GM12878 (cell line): Measurements from ENCODE around the gene ST3GAL5. TPM values are rescaled to one million over a fixed set of nuclear protein-coding genes. Genes with fewer than 3 reads are reported as not detected.

Experiments used
- ATAC-seq: fragments of 200-7000 bp; cut with Tn5 transposase; 3 replicates; pipeline ENCODE4 v1.9.1; 2020; ENCODE audit warnings: mild to moderate bottlenecking, moderate library complexity
- BruUV-seq: library from RNA; stranded (reverse); fragments of 400-500 nt; replicated peaks from 2 replicates; lab custom pipeline; 2021; lab: Mats Ljungman, UMichigan
- CTCF ChIA-PET: fragments of 300-600 bp; sonication (Branson Sonifier 250); formaldehyde crosslinking; extraction: SDS; loops from one replicate; lab custom pipeline; 2021; ENCODE audit warnings: inconsistent platforms; lab: Yijun Ruan, JAX
- POLR2A ChIA-PET: fragments of 350-600 bp; formaldehyde crosslinking; extraction: SDS; loops from one replicate; lab custom pipeline; 2021; ENCODE audit warnings: inconsistent platforms; lab: Charles Lee
- RAD21 ChIA-PET: fragments of 300-600 bp; sonication (Branson Sonifier 250); formaldehyde crosslinking; loops from one replicate; lab custom pipeline; 2023; ENCODE audit warnings: antibody characterized with exemption; ENCODE audit not compliant: unreplicated experiment; lab: Charles Lee
- SMC1A ChIA-PET: fragments of 300-600 bp; sonication (Branson Sonifier 250); formaldehyde crosslinking; loops from one replicate; lab custom pipeline; 2023; ENCODE audit not compliant: unreplicated experiment, uncharacterized antibody; lab: Charles Lee
- DNase-seq: peaks from one replicate; pipeline ENCODE4 v3.0.0-alpha.2; 2011; ENCODE audit warnings: low read depth, low spot score
- FAIRE-seq: peaks from 3 replicates; lab custom pipeline; 2011; peaks lifted over from hg19 to GRCh38; lab: Jason Lieb, UNC
- H2AFZ ChIP-seq: 2 replicates; pipeline ENCODE4 v1.6.0; 2011; ENCODE audit warnings: low read depth, low read length, control low read depth; ENCODE audit not compliant: control insufficient read depth
- H3K27ac ChIP-seq: 2 replicates; pipeline ENCODE4 v1.5.1; 2011; ENCODE audit warnings: control low read depth; ENCODE audit not compliant: control insufficient read depth, insufficient read depth
- H3K27me3 ChIP-seq, 2 experiments: replicated peaks in 1 of 2; 2 replicates each; pipeline versions ENCODE4 v1.6.0 to v1.6.1; 2011; ENCODE audit warnings: low read length in 1 of 2; ENCODE audit not compliant: control insufficient read depth in 2 of 2, insufficient read depth in 2 of 2
- H3K36me3 ChIP-seq, 2 experiments: 2 replicates each; pipeline ENCODE4 v1.5.1; 2011; ENCODE audit warnings: low read length in 1 of 2; ENCODE audit not compliant: control insufficient read depth in 2 of 2, insufficient read depth in 2 of 2
- H3K4me1 ChIP-seq: 2 replicates; pipeline ENCODE4 v1.6.1; 2011; ENCODE audit warnings: mild to moderate bottlenecking, low read length, moderate library complexity, mixed read lengths; ENCODE audit not compliant: control insufficient read depth, insufficient read depth
- H3K4me2 ChIP-seq: 2 replicates; pipeline ENCODE4 v1.6.0; 2011; ENCODE audit warnings: control low read depth; ENCODE audit not compliant: control insufficient read depth, insufficient read depth
- H3K4me3 ChIP-seq: fragments of 200-600 bp; sonication (generic); 2 replicates; pipeline ENCODE4 v1.5.1; 2016
- H3K79me2 ChIP-seq: 2 replicates; pipeline ENCODE4 v1.6.0; 2011; ENCODE audit warnings: low read length; ENCODE audit not compliant: control insufficient read depth, insufficient read depth
- H3K9ac ChIP-seq: 2 replicates; pipeline ENCODE4 v1.8.0; 2011; ENCODE audit warnings: low read length, control low read depth, mixed read lengths; ENCODE audit not compliant: control insufficient read depth, insufficient read depth
- H3K9me3 ChIP-seq: replicated peaks from 3 replicates; pipeline ENCODE4 v1.5.1; 2011; ENCODE audit warnings: mild to moderate bottlenecking, low read length; ENCODE audit not compliant: control insufficient read depth, insufficient read depth
- H4K20me1 ChIP-seq: 2 replicates; pipeline ENCODE4 v1.6.0; 2011; ENCODE audit not compliant: control insufficient read depth, insufficient read depth
- ASH2L ChIP-seq: fragments of 300-600, 200-600 bp; sonication (generic); IDR thresholded peaks from 2 replicates; pipeline ENCODE4 v1.6.1; 2017; ENCODE audit warnings: low read depth, mild to moderate bottlenecking, borderline replicate concordance
- ATF3 ChIP-seq: IDR thresholded peaks from 2 replicates; pipeline ENCODE4 v1.6.1; 2011; ENCODE audit warnings: low read depth, mild to moderate bottlenecking, low read length, moderate library complexity, borderline replicate concordance; ENCODE audit errors: extremely low read depth
- ATF7 ChIP-seq: fragments of 450-650 bp; IDR thresholded peaks from 2 replicates; pipeline ENCODE4 v1.6.1; 2016; ENCODE audit warnings: low read depth, mild to moderate bottlenecking
- BCL11A ChIP-seq: IDR thresholded peaks from 2 replicates; pipeline ENCODE4 v1.6.1; 2011; ENCODE audit warnings: low read depth, low read length
- EED ChIP-seq: sonication (generic); IDR thresholded peaks from 2 replicates; pipeline ENCODE4 v1.6.1; 2016; ENCODE audit warnings: antibody characterized with exemption, low read depth
- IKZF2 ChIP-seq, 2 experiments: fragments of 450-650 bp; IDR thresholded peaks; 2 replicates each; pipeline ENCODE4 v1.6.1; 2017; ENCODE audit warnings: mild to moderate bottlenecking in 2 of 2, moderate library complexity in 2 of 2
- MXI1 ChIP-seq: fragments of 150-350 bp; IDR thresholded peaks from 2 replicates; pipeline ENCODE4 v1.6.1; 2011; ENCODE audit warnings: low read depth, mild to moderate bottlenecking, inconsistent platforms, low read length, improper control_type of control experiment
- MYC ChIP-seq: IDR thresholded peaks from 2 replicates; pipeline ENCODE4 v1.6.1; 2011; ENCODE audit warnings: mild to moderate bottlenecking, low read length, moderate library complexity, inconsistent platforms; ENCODE audit not compliant: insufficient read depth, insufficient replicate concordance, insufficient read length, severe bottlenecking
- PBX3 ChIP-seq: IDR thresholded peaks from 2 replicates; pipeline ENCODE4 v1.6.1; 2011; ENCODE audit warnings: mild to moderate bottlenecking, low read depth, low read length, moderate library complexity; ENCODE audit not compliant: insufficient replicate concordance
- RAD51 ChIP-seq: fragments of 450-650 bp; IDR thresholded peaks from 2 replicates; pipeline ENCODE4 v1.6.1; 2016; ENCODE audit warnings: moderate library complexity, mild to moderate bottlenecking, inconsistent platforms
- SKIL ChIP-seq: fragments of 450-650 bp; IDR thresholded peaks from 2 replicates; pipeline ENCODE4 v1.6.1; 2017; ENCODE audit warnings: mild to moderate bottlenecking, low read depth, inconsistent platforms; ENCODE audit not compliant: poor library complexity, severe bottlenecking
- SP1 ChIP-seq: IDR thresholded peaks from one replicate; pipeline ENCODE4 v1.6.1; 2011; ENCODE audit warnings: low read depth, low read length
- SUPT20H ChIP-seq: IDR thresholded peaks from 2 replicates; pipeline ENCODE4 v1.6.1; 2011; ENCODE audit warnings: low read depth, mild to moderate bottlenecking, low read length, moderate library complexity, borderline replicate concordance; ENCODE audit not compliant: control insufficient read depth
- WGBS: methylation state at CpG from one replicate; pipeline ENCODE4 v1.1.6; 2016; ENCODE audit warnings: low lambda C conversion rate; ENCODE audit not compliant: insufficient replicate concordance, insufficient coverage; ENCODE audit errors: missing lambda C conversion rate; 5-methylcytosine and 5-hydroxymethylcytosine counted together
- in situ Hi-C: fragments of 300-500 bp; cut with MboI; formaldehyde crosslinking; loops from 9 replicates; pipeline ENCODE4 v1.14.3; 2018; ENCODE audit warnings: mixed read lengths
- intact Hi-C: fragments of 100-400 bp; cut with micrococcal nuclease; formaldehyde crosslinking; loops from one replicate; pipeline ENCODE4 v1.14.2; 2022; ENCODE audit not compliant: unreplicated experiment
- polyA plus RNA-seq, 11 experiments: library from polyadenylated mRNA; depleted of rRNA in 4 of 11; unstranded in 6 of 11; stranded (reverse) in 5 of 11; fragments of >200 nt; fragmentation: Nextera tagmentation in 4 of 11; fragmentation: Illumina TruSeq in 1 of 11; extraction: Ambion mirVana in 4 of 11; extraction: Trizol in 1 of 11; gene quantifications; 1 replicate in 1 of 11; 2 replicates in 10 of 11; pipeline versions ENCODE4 v1.2.1 to v1.2.3, GENCODE V29; 2011 to 2016; ENCODE audit warnings: inconsistent platforms in 2 of 11, missing spikeins in 2 of 11, low read depth in 1 of 11
- total RNA-seq, 4 experiments: library from RNA; depleted of rRNA in 3 of 4; stranded (reverse); fragments of >200 nt in 3 of 4; fragmentation: Illumina TruSeq in 1 of 4; extraction: Trizol in 1 of 4; gene quantifications; 2 replicates each; pipeline versions ENCODE4 v1.2.1 to v1.2.3, GENCODE V29; 2013 to 2021

Gene ST3GAL5
- total and polyA plus RNA-seq, 10 of the 15 experiments (the other 5 are each of a cell fraction or from before 2014, with no cell fraction given) = 5.2 to 60.9 (median 10.2) TPM

GRCh38 chr2:85787981-85788340, 100.8 kb downstream of the ST3GAL5 start:
- H3K27me3 ChIP-seq = peaks cover 4 to 9% of the 10 kb centered on the region in 2 experiments; a peak in 3 of 4 replicates
- no peak overlapping the region for H3K4me2 ChIP-seq
- RAD21 ChIA-PET = no interaction called here
- no peaks in the 10 kb centered on the region for H4K20me1 ChIP-seq
- CTCF ChIA-PET = no interaction called here
- WGBS = 43% methylated on average over 6 of the region's 6 CpGs
- FAIRE-seq = no peak
- H2AFZ ChIP-seq = no peak overlapping the region
- no peak for TF ChIP-seq EED
- TF ChIP-seq PBX3 = no peak
- no peak for TF ChIP-seq ATF7
- TF ChIP-seq SUPT20H = no peak
- TF ChIP-seq ASH2L = no peak
- no peak for TF ChIP-seq BCL11A
- TF ChIP-seq SP1 = no peak
- no peak for TF ChIP-seq IKZF2 (IDR thresholded peaks at IDR 0.05)
- no peak for TF ChIP-seq MYC
- TF ChIP-seq RAD51 = no peak
- no peak for TF ChIP-seq SKIL
- TF ChIP-seq ATF3 = no peak
- no peak for TF ChIP-seq MXI1
- H3K9ac ChIP-seq = no peak overlapping the region
- BruUV-seq = no TSS peak
- no peaks in the 10 kb centered on the region for H3K9me3 ChIP-seq
- POLR2A ChIA-PET = no interaction called here
- no peak overlapping the region for H3K4me3 ChIP-seq
- SMC1A ChIA-PET = no interaction called here
- H3K27ac ChIP-seq = no peak overlapping the region
- no peaks in the 10 kb centered on the region for H3K4me1 ChIP-seq
- H3K36me3 ChIP-seq = no peaks in the 10 kb centered on the region
- no peak for DNase-seq
- intact Hi-C loops = no loop called here
- in situ Hi-C loops = no loop called here
- H3K79me2 ChIP-seq = no peaks in the 10 kb centered on the region
- ATAC-seq = no peak
